Natural killer cell treated with Interleukin-12 subunit alpha and Interleukin-12 subunit beta and Interleukin-15 and Interleukin-18, amount 100 ng/mL, for 72 hours (primary cell): ENCODE measurements around the gene MRNIP. TPM values are rescaled to one million over a fixed set of nuclear protein-coding genes. Genes with fewer than 3 reads are reported as not detected.

ENCODE experiments used
- ATAC-seq, 2 donors: fragments of 150-1000 bp; cut with Tn5 transposase in 1 of 2; sonication (Bioruptor Pico), chemical (Tn5 transposase) in 1 of 2; 2 replicates each; pipeline ENCODE4 v1.10.0; 2021
- DNase-seq: peaks from one replicate; pipeline ENCODE4 v3.0.0; 2022; ENCODE audit warnings: low spot score
- H3K27ac Mint-ChIP-seq, 2 donors: 1 replicate in 1 of 2; 2 replicates in 1 of 2; pipeline ENCODE4 v1.8.0; 2022; ENCODE audit warnings: mixed read lengths in 2 of 2, mild to moderate bottlenecking in 1 of 2, moderate library complexity in 1 of 2
- H3K27me3 Mint-ChIP-seq, 2 donors: 1 replicate in 1 of 2; 2 replicates in 1 of 2; pipeline ENCODE4 v1.8.0; 2022; ENCODE audit warnings: mixed read lengths in 2 of 2
- H3K36me3 Mint-ChIP-seq: one replicate; pipeline ENCODE4 v1.8.0; 2022; ENCODE audit warnings: mixed read lengths
- H3K4me1 Mint-ChIP-seq, 2 donors: 1 replicate in 1 of 2; 2 replicates in 1 of 2; pipeline ENCODE4 v1.8.0; 2022; ENCODE audit warnings: low read depth in 2 of 2, mixed read lengths in 2 of 2, mild to moderate bottlenecking in 1 of 2
- H3K4me3 Mint-ChIP-seq: one replicate; pipeline ENCODE4 v1.8.0; 2022; ENCODE audit warnings: mixed read lengths
- H3K9me3 Mint-ChIP-seq: 2 replicates; pipeline ENCODE4 v1.8.0; 2022; ENCODE audit warnings: mixed read lengths
- total RNA-seq, 2 donors: library from RNA; stranded (reverse); gene quantifications; one replicate each; pipeline ENCODE4 v1.2.3, GENCODE V29; 2022

The MRNIP gene
- total RNA-seq, 2 donors from 2014 or later = 15.9 to 25.2 TPM

GRCh38 chr5:179893958-179894895 lies 35.6 kb upstream of the MRNIP start:
- no peaks in the 10 kb centered on the region for H3K4me1 Mint-ChIP-seq
- H3K4me3 Mint-ChIP-seq = no peak overlapping the region
- no peak for DNase-seq
- ATAC-seq = no peak
- no peaks in the 10 kb centered on the region for H3K9me3 Mint-ChIP-seq
- no peaks in the 10 kb centered on the region for H3K36me3 Mint-ChIP-seq
- H3K27ac Mint-ChIP-seq = no peak overlapping the region
- H3K27me3 Mint-ChIP-seq = no peaks in the 10 kb centered on the region

DNA sequence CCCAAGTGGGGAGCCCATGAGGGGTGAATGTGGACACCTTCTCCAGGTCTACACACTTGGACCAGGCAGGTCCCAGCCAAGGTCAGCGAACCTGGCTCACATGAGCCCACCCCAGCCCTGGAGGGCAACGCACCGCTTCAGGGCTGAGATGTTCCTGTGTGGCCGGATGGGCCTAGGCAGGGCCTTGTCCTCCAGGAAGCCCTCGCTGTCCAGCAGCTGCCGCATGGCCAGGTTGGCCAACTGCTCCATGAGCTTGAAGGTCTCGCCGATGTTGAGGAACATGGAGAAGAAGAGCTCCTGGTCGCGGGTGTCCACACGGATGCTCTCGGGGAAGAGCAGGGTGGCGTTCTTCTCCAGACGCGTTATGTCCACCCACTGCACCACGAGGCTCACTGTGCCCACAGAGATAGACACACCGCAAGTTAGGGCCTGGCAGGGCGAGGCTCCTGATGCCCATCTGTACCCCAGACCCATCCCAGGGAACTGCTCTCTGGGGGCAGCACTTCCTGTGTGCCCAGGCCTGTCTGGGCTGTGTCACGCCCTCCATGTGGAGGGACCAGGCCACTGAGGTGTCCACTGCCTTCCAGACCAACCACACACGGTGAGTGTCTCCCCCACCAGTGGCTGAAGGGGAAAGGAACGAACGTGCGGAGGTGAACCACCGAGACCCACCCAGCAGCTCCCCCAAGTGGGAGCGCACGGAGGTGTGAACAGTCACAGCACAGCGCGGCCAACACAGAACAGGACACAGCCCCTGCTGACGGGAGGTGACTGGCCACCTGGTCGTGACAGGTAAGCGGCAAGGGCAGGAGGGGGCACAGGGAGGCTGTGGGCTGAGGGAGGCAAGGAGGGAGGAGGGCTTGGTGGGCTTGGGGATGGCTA lies 34.7 kb upstream of the MRNIP start:
- no peaks in the 10 kb centered on the region for H3K27me3 Mint-ChIP-seq
- H3K4me1 Mint-ChIP-seq = peaks cover 0 to 2% of the 10 kb centered on the region in 2 donors
- H3K9me3 Mint-ChIP-seq = no peaks in the 10 kb centered on the region
- H3K27ac Mint-ChIP-seq = no peak overlapping the region
- no peak overlapping the region for H3K4me3 Mint-ChIP-seq
- ATAC-seq = peak in 1 of 2 donors; percentile 45
- no peaks in the 10 kb centered on the region for H3K36me3 Mint-ChIP-seq
- peak; percentile 25 for DNase-seq

DNA sequence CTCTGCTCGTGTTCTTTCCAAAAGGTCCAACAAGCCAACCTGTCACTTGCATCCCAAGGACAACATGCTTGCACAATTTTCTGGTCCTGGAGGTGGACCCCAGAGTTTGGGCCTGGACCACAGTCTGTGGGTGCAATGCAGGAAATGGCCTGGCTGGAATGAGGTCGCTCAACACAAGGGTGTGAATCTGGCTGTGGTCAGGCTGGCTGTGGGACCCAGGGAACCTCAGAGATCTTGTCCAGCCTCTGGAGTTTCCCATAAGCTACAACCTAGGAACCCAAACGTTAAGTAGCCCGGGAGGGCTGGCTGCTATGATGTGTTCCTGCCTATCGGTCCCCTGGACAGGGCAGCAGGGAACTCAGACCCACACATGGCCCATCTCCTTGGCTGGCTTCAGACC lies 33.6 kb upstream of the MRNIP start:
- H3K36me3 Mint-ChIP-seq = peaks cover 4% of the 10 kb centered on the region
- peaks cover 0 to 2% of the 10 kb centered on the region in 2 donors for H3K4me1 Mint-ChIP-seq
- ATAC-seq (no peak), DNase-seq (peak; percentile 28)
- no peak overlapping the region for H3K27ac Mint-ChIP-seq
- H3K27me3 Mint-ChIP-seq = no peaks in the 10 kb centered on the region
- H3K9me3 Mint-ChIP-seq = no peaks in the 10 kb centered on the region
- no peak overlapping the region for H3K4me3 Mint-ChIP-seq

DNA sequence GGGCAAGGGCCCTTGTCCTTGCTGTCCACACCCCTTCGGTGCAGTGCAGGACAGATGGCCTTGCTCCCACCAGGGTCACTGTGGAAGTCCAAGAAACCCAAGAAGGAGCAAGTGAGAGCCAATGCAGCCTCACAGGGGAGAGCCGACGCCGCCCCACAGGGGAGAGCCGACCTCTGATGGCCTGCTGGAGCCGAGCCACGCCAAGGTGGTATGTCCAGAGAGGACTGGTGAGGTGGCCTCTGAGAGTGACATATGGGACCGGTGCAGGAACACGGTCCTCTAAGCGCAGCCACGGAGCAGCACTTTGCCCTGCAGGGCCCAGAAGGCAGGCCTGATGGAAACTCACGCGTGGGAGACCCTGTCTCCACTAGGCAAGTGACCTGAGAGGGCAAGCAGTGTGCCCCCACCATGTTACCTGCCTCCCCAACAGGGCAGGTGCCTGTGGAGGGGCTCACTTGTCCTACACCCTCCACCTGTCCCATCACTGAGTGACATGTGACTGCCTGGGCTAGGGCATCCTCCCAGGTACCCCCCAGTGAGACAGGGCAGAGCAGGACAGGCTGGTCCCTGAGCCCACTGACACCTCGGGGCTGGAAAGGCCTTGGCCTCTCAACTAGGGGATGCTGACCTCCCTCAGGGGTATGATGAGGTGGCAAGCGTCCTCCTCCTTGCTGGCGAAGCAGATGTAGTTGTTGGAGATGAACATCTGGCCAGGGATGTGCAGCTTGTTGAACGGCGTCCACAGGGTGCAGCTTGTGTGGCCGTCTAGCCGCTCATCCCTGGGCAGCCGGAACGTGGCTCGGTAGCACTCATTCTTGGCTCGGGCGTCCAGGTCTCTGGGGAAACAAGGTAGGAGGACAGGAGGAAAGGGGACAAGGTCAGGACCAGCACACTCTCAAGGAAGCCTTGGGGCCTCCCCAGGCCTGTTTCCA lies 32.4 kb upstream of the MRNIP start:
- no peaks in the 10 kb centered on the region for H3K27me3 Mint-ChIP-seq
- peaks cover 0 to 2% of the 10 kb centered on the region in 2 donors for H3K4me1 Mint-ChIP-seq
- H3K27ac Mint-ChIP-seq = no peak overlapping the region
- peak; percentile 49 for DNase-seq
- no peaks in the 10 kb centered on the region for H3K9me3 Mint-ChIP-seq
- no peak overlapping the region for H3K4me3 Mint-ChIP-seq
- peaks cover 15% of the 10 kb centered on the region for H3K36me3 Mint-ChIP-seq
- ATAC-seq = peak in 1 of 2 donors; percentile 3

DNA sequence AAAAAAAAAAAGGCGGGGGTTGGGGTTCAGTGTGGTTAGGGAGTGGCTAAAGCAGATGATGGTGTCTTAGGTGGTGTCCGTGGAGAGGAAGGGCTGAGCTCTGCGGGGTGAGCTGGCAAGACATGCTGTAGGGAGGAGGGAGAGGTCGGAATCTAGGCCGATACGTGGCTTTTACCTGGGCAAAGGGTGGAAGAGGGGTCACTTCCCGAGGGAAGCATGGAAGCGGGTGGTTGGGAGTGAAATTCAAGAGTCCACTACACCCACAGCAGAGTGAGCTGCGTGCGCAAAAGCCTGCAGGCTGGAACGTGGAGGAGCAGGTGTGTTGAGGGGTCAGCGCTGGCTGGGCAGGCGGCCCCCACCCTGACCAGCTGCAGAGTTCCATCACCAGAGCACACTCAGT lies 31.3 kb upstream of the MRNIP start:
- Mint-ChIP-seq H3K9me3 (no peaks in the 10 kb centered on the region), H3K36me3 (peaks cover 23% of the 10 kb centered on the region), H3K4me1 (peaks cover 0 to 2% of the 10 kb centered on the region in 2 donors), H3K27me3 (no peaks in the 10 kb centered on the region), H3K27ac (no peak overlapping the region), H3K4me3 (no peak overlapping the region)
- ATAC-seq (no peak), DNase-seq (no peak)

DNA sequence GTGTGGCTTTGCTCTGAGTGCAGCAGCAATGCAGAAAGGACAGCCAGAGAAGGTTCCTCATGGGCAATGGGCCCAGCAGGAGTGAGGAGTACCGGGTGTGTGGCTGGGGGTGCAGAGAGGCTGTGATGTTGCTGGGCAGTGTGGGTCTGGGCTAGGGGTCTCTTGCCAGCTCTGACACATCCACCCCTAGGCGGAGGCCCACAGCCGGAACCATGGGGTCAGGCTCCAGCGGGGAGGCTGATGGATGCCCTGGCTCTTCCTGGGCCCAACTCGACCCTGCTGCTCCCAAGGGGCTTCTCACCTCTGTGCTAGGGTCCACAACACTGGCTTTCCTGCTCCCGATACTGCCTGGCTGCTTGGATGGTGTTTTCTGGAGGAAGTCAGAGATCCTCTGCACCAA lies 29.2 kb upstream of the MRNIP start:
- ATAC-seq = no peak
- H3K9me3 Mint-ChIP-seq = peaks cover 9% of the 10 kb centered on the region
- no peak overlapping the region for H3K4me3 Mint-ChIP-seq
- H3K27me3 Mint-ChIP-seq = no peaks in the 10 kb centered on the region
- H3K27ac Mint-ChIP-seq = no peak overlapping the region
- DNase-seq = no peak
- peaks cover 0 to 2% of the 10 kb centered on the region in 2 donors for H3K4me1 Mint-ChIP-seq
- H3K36me3 Mint-ChIP-seq = peaks cover 42% of the 10 kb centered on the region

GRCh38 chr5:179887095-179887494 lies 28.5 kb upstream of the MRNIP start:
- DNase-seq = no peak
- peaks cover 9% of the 10 kb centered on the region for H3K9me3 Mint-ChIP-seq
- H3K36me3 Mint-ChIP-seq = peaks cover 42% of the 10 kb centered on the region
- no peak for ATAC-seq
- H3K4me3 Mint-ChIP-seq = no peak overlapping the region
- H3K27ac Mint-ChIP-seq = no peak overlapping the region
- H3K27me3 Mint-ChIP-seq = no peaks in the 10 kb centered on the region
- peaks cover 0 to 2% of the 10 kb centered on the region in 2 donors for H3K4me1 Mint-ChIP-seq

DNA sequence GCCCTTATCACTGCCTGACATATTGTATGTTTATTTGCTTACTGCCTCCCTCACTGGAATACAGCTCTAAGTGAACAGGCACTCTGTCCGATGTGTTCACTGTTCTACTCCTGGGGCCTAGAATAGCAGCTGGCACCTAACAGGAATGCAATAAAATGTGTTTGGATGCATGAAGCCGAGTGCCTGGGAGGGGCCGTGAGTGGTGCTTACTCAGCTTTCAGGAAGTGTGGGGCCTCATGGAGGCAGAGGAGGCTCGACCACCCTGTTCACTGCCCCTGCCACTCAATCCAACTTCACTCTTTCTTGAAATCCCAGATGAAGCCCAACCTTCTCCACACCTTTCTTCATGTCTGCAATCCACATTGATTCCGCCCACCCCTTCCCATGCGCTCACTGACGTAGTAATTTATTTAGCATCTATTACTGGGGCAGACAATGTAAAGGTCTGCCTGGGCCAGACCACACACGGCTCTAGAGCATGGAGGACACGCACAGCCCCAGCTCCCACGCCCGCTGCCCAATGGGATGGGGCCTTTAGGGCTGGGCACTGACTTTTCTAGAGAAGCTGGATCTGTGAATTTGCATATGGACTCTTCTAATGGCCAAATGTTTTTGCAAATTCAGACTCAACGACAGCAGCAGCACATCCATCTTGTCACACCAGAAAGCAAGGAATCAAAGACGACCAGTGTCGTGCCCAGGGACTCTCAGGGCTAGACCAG lies 27.7 kb upstream of the MRNIP start:
- no peak for ATAC-seq
- DNase-seq = no peak
- Mint-ChIP-seq H3K27ac (no peak overlapping the region), H3K27me3 (no peaks in the 10 kb centered on the region), H3K36me3 (peaks cover 42% of the 10 kb centered on the region), H3K9me3 (peaks cover 9% of the 10 kb centered on the region), H3K4me3 (no peak overlapping the region), H3K4me1 (peaks cover 0 to 2% of the 10 kb centered on the region in 2 donors)

DNA sequence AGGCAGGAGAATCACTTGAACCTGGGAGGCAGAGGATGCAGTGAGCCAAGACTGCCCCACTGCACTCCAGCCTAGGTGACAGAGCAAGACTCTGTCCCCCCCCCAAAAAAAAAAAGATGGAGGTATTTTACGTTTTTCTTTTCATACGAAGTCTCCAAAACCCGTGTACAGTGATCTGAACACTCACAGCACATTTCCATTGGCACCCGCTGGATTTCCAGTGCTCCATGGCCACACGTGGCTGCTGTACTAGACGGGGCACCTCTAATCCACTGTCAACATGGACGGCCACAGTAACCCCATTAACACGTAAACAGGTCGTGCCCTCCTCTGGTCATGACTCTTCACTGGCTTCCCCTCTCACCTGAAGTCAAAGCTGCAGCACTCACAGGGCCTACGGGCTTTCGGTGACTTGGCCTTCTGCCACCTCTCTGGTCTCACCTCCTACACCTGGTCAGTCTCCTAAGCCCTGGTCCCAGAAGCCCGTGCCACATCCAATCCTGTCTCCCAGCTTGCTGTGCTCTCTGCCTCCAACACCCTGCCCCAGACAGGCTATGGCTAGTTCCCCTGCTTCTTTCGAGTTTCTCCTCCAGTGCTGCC lies 27.0 kb upstream of the MRNIP start:
- H3K27ac Mint-ChIP-seq = no peak overlapping the region
- ATAC-seq (peak in 1 of 2 donors; percentile 18), DNase-seq (peak; percentile 47)
- H3K4me1 Mint-ChIP-seq = peaks cover 0 to 2% of the 10 kb centered on the region in 2 donors
- no peaks in the 10 kb centered on the region for H3K27me3 Mint-ChIP-seq
- peaks cover 9% of the 10 kb centered on the region for H3K9me3 Mint-ChIP-seq
- no peak overlapping the region for H3K4me3 Mint-ChIP-seq
- H3K36me3 Mint-ChIP-seq = peaks cover 42% of the 10 kb centered on the region

DNA sequence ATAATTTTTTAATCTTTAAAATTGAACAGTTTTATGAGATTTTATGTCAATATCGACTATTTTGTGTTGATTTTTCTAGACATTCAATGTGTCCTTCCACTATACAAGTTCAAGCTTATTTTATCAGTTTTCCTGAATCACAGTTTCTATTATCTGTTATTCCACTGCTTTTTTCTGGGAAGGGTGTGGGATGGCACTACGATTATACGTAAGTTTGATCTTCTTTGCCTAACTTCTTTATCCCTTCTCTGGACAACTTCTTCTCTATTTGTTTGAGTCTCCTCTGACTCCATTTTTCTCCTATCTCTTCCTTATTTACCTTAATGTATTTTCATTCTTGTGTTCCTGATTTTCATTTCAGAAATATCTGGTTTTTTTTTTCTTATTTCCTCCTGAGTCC lies 24.5 kb upstream of the MRNIP start:
- ATAC-seq (no peak), DNase-seq (no peak)
- peaks cover 42% of the 10 kb centered on the region for H3K36me3 Mint-ChIP-seq
- H3K4me1 Mint-ChIP-seq = no peaks in the 10 kb centered on the region
- no peaks in the 10 kb centered on the region for H3K27me3 Mint-ChIP-seq
- H3K27ac Mint-ChIP-seq = no peak overlapping the region
- H3K9me3 Mint-ChIP-seq = peaks cover 9% of the 10 kb centered on the region
- H3K4me3 Mint-ChIP-seq = no peak overlapping the region

DNA sequence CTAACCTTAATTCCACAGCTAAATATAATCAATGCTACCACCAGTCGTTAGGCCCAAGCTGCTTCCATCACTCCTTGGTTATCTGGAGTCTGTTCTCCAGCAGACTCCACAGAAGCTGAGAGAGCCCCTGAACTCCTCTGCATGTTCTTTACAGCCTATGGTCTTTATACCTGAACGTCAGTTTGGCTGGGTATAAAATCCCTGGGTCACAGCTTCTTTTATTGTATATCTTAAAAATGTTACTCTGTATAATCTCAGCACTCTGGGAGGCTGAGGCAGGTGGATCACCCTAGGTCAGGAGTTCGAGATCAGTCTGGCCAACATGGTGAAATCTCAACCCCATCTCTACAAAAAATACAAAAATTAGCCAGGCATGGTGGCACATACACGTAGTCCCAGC lies 23.7 kb upstream of the MRNIP start:
- H3K9me3 Mint-ChIP-seq = peaks cover 9% of the 10 kb centered on the region
- no peaks in the 10 kb centered on the region for H3K4me1 Mint-ChIP-seq
- no peak for ATAC-seq
- H3K27me3 Mint-ChIP-seq = no peaks in the 10 kb centered on the region
- DNase-seq = peak; percentile 18
- H3K27ac Mint-ChIP-seq = no peak overlapping the region
- H3K4me3 Mint-ChIP-seq = no peak overlapping the region
- H3K36me3 Mint-ChIP-seq = peaks cover 44% of the 10 kb centered on the region

DNA sequence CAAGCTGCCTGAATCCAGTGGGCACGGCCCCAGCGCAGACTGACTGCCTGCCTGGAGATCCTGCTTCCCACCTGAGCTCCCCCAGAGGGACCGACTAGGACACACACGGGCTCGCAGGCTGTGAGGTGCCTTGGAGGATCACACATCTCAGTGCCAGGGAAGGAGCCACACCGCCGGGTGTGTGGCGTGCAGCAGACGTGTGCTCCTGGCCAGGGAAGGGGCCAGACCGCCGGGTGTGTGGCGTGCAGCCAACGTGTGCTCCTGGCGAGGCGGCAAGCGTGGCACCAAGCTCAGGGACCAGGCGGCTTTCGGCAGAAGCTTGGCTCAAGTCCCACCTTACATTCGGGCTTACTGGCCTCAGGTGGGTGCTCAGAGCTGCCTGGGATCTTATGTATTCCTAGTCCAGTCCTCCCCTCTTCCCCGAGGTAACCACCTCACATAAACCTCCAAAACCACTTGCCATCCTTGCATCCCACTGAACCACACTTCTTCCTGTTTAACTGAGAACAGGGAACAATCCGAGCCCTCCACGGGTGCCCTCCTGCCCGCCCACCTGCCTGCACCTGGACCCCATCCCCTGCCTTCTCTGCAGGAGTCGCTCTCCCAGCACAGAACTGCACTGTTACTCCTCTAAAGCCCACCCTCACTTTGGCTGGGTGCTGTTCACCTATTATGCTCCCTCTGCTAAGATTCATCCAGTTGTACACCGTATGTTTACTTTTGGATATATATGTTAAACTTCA lies 22.4 kb upstream of the MRNIP start:
- Mint-ChIP-seq H3K27ac (no peak overlapping the region), H3K27me3 (no peaks in the 10 kb centered on the region), H3K4me3 (no peak overlapping the region)

More for the DNA sequence above, 22.4 kb upstream of the MRNIP start:
- DNase-seq = peak; percentile 32
- ATAC-seq = no peak
- H3K36me3 Mint-ChIP-seq = peaks cover 32% of the 10 kb centered on the region
- peaks cover 9% of the 10 kb centered on the region for H3K9me3 Mint-ChIP-seq
- no peaks in the 10 kb centered on the region for H3K4me1 Mint-ChIP-seq
